ENCODE measurements around the gene RBM20. TPM values are rescaled to one million over a fixed set of nuclear protein-coding genes. Genes with fewer than 3 reads are reported as not detected.

RBM20 gene
- total RNA-seq, 3 donors from 2014 or later = 0.48 to 3.1 (median 1.6) TPM

DNA sequence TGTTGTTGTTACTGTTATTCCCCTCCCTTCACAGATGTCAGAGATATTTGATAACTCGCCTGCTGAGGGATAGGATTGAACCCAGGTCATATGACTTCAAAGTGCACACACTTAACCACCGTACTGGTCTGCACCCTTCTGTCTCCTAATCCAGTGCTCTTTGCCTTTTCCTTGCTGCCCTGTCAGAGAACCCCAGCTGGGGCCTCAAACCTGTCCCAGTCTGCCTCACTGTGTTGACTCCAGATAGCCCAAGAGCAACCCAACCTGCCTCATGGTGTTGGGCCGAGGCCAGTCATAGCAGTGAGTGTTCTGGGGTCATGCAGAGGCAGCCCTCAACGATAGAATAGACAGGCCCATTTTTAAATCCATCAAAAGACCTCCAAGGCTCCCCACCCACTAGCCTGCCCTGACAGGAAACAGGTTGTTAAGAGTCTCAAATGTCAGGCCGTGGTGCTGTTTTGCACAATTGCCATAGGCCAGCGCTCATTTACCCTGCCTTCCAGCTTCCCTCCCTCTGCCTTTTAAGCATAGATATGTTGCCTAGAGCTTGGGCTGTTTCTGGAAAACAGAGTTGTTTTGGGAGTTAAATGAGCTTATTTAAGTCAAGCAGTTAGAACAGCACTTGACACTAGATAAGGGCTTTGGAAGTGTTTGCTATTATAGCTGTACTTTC, 190.6 kb downstream of the RBM20 start:
- H3K27ac ChIP-seq = peak overlapping the region; percentile 10 to 35
- no peak for DNase-seq (ENCODE audit: low spot score in 2 of 2)
- peaks cover 0 to 25% of the 10 kb centered on the region in 2 donors for H3K4me1 ChIP-seq
- H3K27me3 ChIP-seq = no peaks in the 10 kb centered on the region
- TF ChIP-seq POLR2A (IDR thresholded peaks at IDR 0.05) = no peak
- no peak for TF ChIP-seq POLR2AphosphoS5 (IDR thresholded peaks at IDR 0.05)
- TF ChIP-seq, protein P1, sequence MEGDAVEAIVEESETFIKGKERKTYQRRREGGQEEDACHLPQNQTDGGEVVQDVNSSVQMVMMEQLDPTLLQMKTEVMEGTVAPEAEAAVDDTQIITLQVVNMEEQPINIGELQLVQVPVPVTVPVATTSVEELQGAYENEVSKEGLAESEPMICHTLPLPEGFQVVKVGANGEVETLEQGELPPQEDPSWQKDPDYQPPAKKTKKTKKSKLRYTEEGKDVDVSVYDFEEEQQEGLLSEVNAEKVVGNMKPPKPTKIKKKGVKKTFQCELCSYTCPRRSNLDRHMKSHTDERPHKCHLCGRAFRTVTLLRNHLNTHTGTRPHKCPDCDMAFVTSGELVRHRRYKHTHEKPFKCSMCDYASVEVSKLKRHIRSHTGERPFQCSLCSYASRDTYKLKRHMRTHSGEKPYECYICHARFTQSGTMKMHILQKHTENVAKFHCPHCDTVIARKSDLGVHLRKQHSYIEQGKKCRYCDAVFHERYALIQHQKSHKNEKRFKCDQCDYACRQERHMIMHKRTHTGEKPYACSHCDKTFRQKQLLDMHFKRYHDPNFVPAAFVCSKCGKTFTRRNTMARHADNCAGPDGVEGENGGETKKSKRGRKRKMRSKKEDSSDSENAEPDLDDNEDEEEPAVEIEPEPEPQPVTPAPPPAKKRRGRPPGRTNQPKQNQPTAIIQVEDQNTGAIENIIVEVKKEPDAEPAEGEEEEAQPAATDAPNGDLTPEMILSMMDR (IDR thresholded peaks at IDR 0.05) = no peak
- no peaks in the 10 kb centered on the region for H3K36me3 ChIP-seq
- H3K9me3 ChIP-seq = no peaks in the 10 kb centered on the region
- intact Hi-C loops (cut with DNase I; ENCODE audit: low total_unique reads) = no loop called here
- no peak overlapping the region for H3K4me3 ChIP-seq

DNA sequence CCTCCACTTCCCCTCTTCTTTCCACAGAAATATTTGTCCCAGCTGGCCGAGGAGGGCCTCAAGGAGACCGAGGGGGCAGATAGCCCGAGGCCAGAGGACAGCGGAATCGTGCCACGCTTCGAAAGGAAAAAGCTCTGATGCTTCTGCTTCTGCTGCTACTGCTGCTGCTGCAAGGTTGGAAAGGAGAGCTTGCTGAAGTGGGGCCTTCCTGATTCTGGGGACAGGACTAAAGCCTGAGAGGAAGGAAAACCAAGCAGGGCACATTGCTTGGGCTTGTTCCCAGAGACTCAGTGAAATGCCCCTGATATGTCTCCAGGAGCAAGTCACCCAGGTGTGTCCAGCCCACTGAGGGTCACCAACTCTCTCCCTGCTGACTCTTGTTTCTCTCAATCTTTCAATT, 191.7 kb downstream of the RBM20 start:
- Histone ChIP-seq H3K4me1 (peaks cover 0 to 32% of the 10 kb centered on the region in 2 donors), H3K9me3 (no peaks in the 10 kb centered on the region), H3K4me3 (no peak overlapping the region), H3K27ac (peak overlapping the region; percentile 36 to 83), H3K36me3 (no peaks in the 10 kb centered on the region), H3K27me3 (no peaks in the 10 kb centered on the region)
- TF ChIP-seq POLR2AphosphoS5 (IDR thresholded peaks at IDR 0.05) (no peak), POLR2A (IDR thresholded peaks at IDR 0.05) (no peak)
- TF ChIP-seq, protein P1 (IDR thresholded peaks at IDR 0.05) = no peak
- intact Hi-C loops (cut with DNase I; ENCODE audit: low total_unique reads) = no loop called here
- DNase-seq (ENCODE audit: low spot score in 2 of 2) = no peak

DNA sequence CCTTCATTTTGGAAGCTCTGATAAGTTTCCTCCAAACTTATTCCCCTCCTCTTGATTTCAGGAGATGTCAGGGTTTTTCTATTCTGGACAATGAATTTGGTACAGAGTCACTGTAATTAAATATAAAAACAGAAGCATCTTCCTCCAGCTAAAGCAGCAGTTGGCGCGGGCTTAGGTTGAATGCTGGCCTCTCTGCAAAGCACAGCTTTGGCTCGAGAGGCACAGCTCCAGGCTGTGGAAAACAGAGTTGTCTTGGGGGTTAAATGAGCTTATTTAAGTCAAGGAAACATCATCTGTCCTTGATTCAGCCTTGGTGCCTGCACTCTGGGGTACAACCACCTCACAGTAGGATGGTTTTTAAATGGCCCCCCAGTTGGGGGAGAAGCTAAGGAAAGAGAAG, 192.6 kb downstream of the RBM20 start:
- Histone ChIP-seq H3K9me3 (no peaks in the 10 kb centered on the region), H3K27ac (peak overlapping the region; percentile 81 to 83), H3K4me3 (no peak overlapping the region), H3K27me3 (no peaks in the 10 kb centered on the region), H3K4me1 (peaks cover 0 to 33% of the 10 kb centered on the region in 2 donors), H3K36me3 (no peaks in the 10 kb centered on the region)
- intact Hi-C loops (cut with DNase I; ENCODE audit: low total_unique reads) = no loop called here
- DNase-seq (ENCODE audit: low spot score in 2 of 2) = no peak
- TF ChIP-seq POLR2A (IDR thresholded peaks at IDR 0.05) = no peak
- TF ChIP-seq, protein P1 (IDR thresholded peaks at IDR 0.05) = no peak
- no peak for TF ChIP-seq POLR2AphosphoS5 (IDR thresholded peaks at IDR 0.05)

DNA sequence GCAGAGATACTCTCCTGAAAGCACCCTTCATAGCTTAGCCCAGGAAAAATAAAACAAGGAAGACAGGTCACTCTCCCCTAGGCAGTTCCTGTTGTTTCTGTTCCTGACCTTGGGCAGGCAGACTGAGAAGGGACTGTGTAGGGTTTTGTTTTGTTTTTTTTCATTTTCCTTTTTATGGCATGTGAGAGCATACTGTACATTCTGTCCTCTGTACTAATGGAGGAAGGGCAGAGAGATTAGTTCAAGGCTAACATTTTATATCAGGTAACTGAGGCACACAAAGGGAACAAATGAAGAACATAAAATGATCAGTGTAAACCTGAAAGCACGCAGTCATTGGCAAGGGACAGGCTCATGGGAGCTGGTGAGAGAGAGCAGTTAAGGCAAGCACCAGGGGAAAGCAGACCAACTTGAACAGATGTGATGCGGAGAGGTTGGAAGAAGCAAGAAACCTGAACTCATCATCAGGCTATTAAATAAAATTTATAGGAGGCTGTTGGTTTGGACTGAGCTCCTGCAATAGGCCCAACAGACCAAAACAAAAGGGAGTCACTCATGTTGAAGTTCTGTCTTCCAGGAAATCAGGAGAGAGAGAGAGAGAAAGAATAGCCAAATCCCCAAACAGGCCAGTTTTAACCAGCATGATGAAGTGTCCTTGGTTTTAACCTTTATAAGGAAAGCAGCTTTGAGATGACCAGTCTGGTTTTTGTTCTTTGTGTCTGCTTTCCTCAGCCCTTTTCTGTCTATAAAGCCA, 193.5 kb downstream of the RBM20 start:
- intact Hi-C loops (cut with DNase I; ENCODE audit: low total_unique reads) = no loop called here
- peak overlapping the region; percentile 81 to 83 for H3K27ac ChIP-seq
- TF ChIP-seq POLR2A (IDR thresholded peaks at IDR 0.05) = no peak
- TF ChIP-seq POLR2AphosphoS5 (IDR thresholded peaks at IDR 0.05) = peak in 1 of 3 donors; percentile 53
- no peaks in the 10 kb centered on the region for H3K27me3 ChIP-seq
- DNase-seq (ENCODE audit: low spot score in 2 of 2) = no peak
- no peak overlapping the region for H3K4me3 ChIP-seq
- peaks cover 0 to 33% of the 10 kb centered on the region in 2 donors for H3K4me1 ChIP-seq
- no peaks in the 10 kb centered on the region for H3K36me3 ChIP-seq
- no peaks in the 10 kb centered on the region for H3K9me3 ChIP-seq

DNA sequence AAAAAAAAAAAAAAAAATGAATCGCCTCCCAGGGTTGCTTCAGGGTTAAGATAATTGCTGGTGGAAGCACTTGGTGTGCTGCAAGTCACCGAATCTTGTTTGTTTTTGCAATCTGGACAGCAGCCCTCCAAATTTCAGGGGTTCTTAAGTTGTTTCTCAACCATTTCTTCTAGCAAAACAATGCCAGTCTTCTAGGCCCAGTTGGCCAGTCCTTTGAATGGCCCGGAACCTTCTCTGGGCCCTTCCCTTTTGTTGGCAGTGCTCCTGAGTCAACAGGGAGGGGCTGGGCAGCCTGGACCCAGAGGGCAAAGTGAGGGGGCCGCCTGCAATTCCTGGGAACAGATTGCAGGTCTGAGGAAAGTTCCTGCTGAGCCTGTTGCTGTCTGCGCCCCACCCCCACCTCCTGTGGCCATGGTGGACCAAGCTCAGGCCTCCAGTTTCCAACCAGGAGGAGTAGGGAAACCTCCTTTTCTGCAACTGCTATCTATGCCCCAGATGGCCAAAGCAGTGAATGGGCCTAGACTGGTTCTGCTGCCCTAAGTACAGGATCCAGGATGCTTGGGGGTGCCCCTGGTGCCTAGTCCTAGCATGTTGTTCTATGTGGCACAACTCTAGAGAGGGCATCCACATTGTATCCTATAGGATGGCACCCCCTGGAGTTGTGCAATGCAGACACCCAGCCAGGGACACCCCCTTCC, 196.2 kb downstream of the RBM20 start:
- Histone ChIP-seq H3K36me3 (no peaks in the 10 kb centered on the region), H3K27ac (peak overlapping the region; percentile 73 to 76), H3K9me3 (no peaks in the 10 kb centered on the region), H3K27me3 (no peaks in the 10 kb centered on the region), H3K4me1 (peaks cover 0 to 38% of the 10 kb centered on the region in 2 donors), H3K4me3 (no peak overlapping the region)
- TF ChIP-seq POLR2A (IDR thresholded peaks at IDR 0.05) (no peak), POLR2AphosphoS5 (IDR thresholded peaks at IDR 0.05) (no peak)
- TF ChIP-seq, protein P1 (IDR thresholded peaks at IDR 0.05) = no peak
- peak; percentile 64 for DNase-seq (ENCODE audit: low spot score in 2 of 2)
- intact Hi-C loops (cut with DNase I; ENCODE audit: low total_unique reads) = no loop called here

Data from breast epithelium (tissue), 4 donors.